Activated T-cell treated with anti-CD3 and anti-CD28 coated beads, Interleukin-2, amount 50 U/mL, for 48 hours (primary cell): ENCODE data around the gene CLMN.
"Not testable (repeated sequence)": the region's sequence is repeated elsewhere in the genome, so short reads cannot be mapped to it uniquely, and the experiment has no call there.

Experiments
- DNase-seq, 2 experiments: peaks; one replicate each; pipeline ENCODE4 v3.0.0-alpha.2; 2020

The CLMN gene

DNA sequence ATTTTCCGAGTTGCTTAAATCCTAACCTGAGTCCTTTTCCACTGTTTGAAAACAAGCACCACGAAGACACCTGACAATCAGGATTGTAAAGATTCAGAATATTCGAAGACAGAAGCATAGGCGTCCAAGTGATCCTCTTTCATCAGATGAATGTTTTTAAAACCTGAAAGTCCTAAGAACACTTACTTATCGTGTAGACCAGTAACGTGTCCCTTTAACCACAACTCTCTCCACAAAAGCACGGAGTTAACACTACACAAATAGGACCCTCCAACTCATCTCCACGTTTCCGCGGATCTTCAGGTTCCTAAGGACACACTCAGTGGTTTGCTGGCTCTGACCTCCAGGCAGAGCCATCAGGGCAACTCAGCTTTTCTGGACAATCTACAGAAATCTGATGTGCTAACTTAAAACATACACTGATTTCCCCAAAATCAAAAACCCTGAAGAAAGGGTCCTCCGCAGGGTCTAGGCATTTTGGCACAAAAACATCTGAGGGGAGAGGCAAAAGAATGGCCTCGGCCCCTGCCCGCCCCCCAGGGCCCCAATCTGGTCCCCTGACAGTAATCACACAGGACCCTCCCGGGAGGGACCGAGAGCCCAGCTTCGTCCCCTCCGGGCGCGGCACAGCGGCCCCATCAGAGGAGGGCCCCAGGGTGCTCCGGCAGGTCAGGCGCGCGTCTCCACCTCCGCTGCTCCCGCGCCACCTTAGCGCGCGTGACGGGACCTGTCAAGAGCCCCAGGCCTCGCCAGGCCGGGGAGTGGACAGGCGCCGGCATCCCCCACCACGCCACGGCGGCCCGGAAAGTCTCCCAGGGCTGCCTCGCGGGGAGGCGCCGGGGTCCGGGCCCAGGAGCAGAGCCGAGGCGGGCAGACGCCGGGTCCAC lies 163.3 kb downstream of the CLMN start:
- peak; percentile 54 to 64 for DNase-seq

DNA sequence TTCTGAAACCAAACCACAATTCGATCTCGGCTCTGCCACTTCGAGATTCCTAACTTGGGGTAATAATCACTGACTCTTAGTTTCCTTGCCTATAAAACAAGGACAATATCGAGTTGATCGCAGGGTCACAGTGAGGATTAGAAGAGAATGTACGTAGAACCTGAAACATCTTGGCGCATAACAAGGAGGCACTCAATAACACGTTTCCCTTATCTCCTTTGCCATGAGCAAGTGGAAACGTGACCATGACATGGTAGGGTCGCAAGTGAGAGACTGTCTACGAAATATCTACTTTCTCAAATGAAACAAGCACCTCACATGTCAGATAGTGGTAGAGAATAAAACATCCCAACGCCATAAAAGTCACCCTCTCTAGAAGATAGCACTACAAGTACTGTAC lies 164.7 kb downstream of the CLMN start:
- no peak for DNase-seq

DNA sequence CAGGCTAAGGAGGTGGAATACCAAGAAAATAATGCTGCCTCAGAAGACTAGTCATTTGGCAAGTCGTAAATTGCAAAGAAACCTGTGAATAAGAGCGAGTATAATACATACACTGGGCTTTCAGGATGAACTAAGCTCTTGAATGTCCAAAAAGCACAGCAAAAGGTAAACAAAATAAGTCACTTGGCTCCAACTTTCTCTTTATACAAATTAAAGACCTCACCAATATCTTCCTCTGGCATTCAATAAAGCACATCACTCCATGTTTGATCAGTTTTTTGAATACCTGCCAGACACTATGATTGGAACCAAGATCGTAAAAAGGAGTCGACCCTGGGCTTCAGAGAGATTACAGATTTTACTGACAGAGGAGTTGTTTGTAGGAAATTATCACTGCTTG lies 165.8 kb downstream of the CLMN start:
- DNase-seq = no peak

DNA sequence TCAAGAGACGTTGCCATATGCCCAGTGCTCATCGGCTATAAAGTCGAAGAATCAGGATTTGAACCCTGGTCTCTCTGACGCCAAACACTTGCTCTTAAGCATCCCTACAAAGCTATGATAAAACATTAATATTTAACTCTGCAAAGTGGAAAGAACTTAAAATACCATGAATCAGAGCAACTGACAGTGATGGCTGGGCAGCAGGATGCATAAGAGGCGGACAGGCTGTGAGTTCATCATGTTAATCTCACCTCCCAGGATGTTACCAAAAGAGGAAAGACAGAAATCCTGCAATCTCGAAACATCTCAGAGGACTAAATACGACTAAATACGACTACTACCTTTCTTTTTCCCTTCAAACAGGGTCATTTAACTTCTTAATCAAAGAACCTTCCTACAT lies 168.1 kb downstream of the CLMN start:
- DNase-seq = no peak

DNA sequence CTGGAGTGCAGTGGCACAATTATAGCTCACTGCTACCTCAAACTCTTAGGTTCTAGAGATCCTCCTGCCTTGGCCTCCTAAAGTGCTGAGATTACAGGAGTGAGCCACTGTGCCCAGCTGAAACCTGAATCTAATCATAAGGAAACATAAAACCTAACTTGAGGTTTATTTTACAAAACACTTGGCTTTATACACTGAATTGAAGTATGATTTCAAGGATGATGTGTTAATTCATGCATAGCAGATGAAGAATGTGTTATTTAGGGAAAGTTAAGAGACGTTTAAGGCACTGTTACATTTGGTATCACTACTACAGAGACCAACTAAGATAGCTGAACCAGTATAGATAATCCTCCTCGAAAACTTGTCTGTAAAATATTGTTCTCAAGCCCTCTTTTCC lies 168.8 kb downstream of the CLMN start:
- DNase-seq = no peak

DNA sequence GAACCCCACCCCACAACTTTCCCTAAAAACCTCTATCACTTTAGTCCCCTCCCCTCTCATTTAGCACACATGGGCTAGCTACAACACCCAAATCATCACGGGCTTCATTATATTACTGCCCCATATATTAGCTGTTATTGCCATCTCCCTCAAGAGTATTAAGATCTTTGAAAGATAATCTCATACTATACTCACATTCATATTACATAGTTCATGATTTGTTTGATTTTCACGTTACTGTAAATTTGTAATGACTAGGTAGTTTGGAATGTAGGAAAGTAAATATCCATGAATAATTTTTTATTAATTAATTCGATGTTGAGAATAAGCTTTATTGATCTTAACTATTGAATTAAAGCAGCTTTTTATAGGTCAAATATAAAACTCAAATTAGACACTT lies 170.3 kb downstream of the CLMN start:
- no peak for DNase-seq

DNA sequence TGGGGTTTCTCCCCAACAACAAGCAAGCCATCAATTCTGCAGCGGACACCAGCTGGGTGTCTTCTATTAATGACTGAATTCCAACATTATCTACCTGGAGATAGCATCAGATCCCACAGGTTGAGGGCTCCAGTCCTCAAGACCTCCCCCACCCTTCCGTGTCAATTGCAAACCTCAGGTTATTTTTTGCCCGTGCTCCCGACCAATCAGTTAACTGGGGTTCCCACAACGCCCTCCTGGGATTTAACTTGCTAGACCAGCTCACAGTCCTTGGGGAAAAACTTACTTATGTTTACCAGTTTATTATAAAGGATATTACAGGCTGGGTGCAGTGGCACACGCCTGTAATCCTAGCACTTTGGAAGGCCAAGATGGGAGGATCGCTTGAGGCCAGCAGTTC lies 172.1 kb downstream of the CLMN start:
- DNase-seq = no peak

DNA sequence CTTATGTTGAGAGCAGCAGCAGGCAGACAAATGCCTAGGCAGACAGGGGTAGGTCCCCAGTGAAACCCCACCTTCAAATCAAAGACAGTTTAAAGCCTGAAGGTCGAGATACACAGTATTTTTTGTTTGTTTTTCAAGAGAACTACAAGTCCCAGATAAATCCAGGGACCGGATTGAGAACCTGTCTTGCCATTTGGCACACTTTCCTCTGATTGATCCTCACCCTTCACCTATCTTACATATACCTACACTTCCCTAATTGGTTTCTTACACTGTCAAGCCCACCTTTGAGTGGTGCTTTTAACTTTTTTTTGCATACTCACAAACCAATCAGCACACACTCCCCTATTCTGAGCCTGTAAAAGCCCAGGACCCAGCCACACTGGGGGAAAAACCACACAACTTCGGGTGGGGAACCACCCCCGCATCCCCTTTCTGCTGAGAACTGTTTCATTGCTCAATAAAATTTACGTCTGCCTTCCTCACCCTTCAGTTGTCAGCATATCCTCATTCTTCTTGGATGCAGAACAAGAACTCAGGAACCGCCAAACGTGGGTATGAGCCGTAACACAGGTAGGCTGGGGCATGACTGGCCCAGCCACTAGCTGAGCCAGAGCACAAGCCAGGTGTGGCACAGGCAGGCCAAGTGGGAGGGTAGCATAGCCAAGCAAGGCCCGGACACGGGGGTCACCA lies 173.5 kb downstream of the CLMN start:
- no peak for DNase-seq

DNA sequence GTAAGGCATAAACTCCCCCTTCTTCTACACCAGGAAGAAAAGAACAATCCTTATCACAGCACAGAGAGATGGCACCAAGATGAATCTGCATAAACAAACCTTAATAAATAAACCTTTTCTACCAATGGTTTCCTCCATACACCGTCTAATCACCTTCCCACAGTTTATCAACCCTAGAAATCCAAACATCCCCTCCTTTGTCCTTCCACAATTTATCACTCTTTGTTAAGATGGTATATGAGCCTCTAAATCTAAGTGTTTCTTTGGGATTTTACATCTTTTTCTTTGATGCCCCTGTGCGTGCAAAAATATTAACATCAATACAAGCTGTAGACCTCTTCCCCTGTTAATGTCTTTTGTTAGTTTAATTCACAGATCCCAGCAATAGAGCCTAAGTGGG lies 174.9 kb downstream of the CLMN start:
- no peak for DNase-seq

DNA sequence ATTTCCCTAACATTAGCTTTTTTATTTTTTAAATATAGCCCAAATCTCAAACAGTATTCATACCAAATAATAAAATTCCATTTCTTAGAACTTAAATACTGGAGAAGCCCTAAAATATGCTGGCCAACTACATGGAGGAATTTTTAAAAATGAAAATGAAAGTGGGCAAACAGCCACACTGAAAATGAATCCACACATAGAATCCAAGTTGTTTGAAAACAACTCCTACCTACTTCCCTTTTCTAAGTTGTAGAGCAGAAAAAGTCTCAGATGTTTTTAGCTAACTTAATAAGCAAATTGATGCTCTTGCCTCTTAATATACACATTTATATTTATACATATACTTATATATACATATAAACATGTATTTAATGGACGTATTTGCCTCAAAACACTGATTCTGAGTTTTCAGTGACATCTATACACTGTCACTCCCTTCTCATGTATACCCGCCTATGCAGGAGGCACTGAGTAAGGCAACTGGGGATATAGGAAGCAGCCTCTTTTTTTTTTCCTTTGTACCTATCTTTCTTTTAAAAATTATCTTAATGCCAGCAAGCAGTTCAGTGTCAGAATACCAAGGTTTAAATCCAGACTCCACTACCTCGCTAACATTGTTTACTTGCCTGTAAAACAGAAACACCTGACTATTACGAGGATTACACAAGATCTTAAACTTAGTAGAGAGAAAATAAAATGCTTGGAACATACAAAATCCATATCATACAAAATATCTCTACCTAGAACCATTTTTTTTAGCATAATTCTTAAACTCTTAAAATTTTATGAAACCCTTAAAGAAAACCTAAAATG lies 175.7 kb downstream of the CLMN start:
- no peak for DNase-seq

DNA sequence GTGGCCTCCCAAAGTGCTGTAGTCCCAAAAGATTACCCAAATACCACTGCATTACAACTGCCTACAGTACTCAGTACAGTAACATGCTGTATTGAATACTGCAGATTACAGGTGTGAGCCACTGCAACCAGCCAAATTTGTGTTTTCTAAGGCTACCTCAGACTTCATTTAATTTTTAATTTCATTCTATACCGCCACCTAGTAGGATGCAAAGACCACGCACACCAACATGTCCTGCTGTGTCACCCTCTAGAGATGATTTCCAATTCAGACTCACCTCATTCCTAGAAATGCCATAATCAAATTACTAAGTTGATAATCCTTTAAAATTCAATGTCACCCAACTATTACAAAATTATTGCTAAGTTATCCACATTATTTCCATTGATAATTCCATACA lies 177.5 kb downstream of the CLMN start:
- DNase-seq = no peak

DNA sequence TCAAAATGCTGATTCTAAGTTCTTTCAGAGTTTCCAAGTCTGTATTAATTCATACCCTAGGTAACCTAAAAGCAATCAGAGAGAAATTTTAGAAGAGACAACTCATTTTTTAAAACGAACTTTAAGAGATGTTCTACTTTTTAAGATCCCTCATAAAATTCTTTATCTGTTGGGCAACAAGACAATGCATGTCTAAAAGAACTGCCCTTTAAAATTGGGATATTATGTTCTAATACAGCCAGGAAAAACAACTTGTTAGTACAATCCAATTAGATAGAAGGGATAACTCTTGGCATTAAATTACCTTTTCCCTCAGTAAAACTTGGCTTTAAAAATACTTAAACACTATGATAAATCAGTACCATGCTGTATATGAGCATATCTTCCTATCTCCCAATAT lies 178.0 kb downstream of the CLMN start:
- no peak for DNase-seq

DNA sequence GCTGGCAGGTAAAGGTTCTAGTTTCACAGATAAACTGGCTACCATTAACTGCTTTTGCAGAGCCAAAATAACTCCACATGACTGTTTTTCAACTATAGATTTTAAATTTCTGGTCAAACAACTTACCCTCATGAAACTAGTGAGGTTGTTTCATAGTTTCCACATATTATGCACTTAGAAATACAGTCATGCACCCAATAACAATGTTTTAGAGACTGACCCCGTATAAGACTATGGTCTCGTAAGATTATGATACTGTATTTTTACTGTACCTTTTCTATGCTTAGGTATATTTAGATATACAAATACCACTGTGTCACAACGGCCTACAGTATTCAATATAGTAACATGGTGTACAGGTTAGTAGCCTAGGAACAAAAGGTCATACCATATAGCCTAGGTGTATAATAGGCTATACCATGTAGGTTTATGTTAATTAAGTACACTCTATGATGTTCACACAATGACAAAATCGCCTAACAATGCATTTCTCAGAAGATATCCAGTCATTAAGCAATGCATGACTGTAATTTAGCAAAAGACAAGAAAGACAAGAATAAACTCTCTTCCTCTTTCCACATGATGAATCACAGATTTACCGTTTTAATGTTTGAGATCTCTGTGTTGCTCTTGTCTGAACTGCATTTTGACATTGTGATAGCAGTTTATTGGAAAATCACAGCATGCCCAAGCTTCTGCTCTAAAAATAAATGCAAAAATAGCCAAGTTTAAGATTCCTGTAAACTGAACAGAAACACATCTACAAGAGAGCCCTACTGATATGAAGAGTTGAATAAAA lies 179.4 kb downstream of the CLMN start:
- no peak for DNase-seq

DNA sequence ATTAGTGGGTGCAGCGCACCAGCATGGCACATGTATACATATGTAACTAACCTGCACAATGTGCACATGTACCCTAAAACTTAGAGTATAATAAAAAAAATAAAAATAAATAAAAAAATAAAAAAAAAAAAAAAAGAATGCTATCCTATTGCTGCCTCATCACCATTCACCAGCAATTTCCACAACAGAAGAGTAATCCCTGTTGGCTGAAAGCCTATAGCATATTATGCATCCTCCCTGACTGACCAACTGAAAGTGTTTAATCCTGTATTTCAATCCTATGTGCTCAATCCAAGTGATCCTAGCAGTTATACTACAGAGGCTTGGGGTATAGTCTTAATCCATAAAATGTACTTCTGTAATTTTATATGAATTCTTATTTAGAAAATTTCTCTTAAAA lies 180.8 kb downstream of the CLMN start:
- no peak for DNase-seq

DNA sequence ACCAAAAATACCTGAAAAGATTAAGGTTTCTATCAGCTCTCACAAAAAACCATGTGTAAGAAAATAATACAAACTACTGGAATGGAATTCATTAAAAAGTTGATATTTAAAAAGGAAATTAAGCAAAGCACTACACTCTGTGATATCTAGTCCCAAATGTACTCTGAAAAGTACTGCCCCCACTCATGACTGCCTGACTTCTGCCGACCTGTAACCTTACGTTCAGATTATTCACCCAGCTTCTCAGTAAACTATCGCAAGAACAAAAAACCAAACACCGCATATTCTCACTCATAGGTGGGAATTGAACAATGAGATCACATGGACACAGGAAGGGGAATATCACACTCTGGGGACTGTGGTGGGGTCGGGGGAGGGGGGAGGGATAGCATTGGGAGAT lies 181.3 kb downstream of the CLMN start:
- not testable (repeated sequence) for DNase-seq

DNA sequence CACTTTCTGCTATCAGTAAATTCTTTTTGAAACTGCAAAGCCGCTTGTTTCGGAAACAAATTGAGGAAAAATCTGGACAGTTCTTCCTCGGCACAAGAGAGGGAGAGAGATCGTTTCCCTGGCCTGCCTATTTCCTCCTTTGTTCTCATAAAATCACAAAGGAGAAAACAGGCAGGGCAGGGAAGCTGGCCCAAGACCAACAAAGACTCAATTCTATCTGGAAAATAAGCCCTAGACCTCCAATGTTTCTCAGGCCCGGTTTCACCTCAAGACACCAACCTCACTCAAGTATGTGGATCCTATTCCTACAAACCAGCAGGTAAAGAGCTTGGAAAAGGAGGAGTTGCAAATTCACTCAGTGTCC lies 181.9 kb downstream of the CLMN start:
- DNase-seq = no peak

DNA sequence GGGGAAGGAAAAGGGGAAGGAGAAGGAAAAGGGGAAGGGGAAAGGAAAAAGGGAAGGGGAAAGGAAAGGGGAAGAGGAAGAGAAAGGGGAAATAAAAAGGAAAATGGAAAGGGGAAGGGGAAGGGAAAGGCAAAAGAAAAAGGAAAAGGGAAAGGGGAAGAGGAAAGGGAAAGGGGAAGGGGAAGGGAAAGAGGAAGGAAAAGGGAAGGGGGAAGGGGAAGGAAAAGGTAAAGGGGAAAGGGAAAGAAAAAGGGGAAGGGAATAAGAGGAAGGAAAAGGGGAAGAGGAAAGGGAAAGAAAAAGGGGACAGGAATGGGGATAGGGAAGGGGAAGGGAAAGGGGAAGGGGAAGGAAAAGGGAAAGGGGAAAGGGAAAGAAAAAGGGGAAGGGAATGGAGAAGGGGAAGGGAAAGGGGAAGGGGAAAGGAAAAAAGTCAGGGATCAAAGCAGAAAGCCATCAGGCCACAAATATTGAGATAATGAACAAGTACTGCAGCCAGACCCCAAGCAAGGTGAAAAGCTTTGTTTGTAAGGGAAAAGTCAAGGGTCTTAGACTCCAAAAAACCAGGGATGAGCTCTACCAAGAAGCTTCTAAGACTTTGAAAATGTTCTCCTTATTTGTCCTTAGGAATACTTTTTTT lies 182.4 kb downstream of the CLMN start:
- DNase-seq = no peak

DNA sequence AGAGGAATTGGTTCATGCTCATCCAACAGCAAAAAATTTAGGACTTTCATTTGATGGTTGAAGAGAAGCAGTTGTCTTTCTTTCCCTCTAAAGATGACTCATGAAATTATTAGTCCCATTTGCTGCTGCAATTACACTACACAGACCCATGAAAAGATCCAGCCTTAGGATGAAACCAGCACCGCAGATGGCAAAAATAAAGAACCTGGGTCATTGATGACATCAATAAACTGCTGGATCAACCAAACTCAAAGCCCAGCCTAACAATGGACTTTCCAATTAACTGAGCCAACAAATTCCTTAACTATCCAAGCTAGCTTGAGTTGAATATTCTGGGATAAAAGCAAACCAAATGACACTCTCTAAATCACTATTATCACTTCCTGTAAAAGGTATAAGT lies 183.1 kb downstream of the CLMN start:
- no peak for DNase-seq

DNA sequence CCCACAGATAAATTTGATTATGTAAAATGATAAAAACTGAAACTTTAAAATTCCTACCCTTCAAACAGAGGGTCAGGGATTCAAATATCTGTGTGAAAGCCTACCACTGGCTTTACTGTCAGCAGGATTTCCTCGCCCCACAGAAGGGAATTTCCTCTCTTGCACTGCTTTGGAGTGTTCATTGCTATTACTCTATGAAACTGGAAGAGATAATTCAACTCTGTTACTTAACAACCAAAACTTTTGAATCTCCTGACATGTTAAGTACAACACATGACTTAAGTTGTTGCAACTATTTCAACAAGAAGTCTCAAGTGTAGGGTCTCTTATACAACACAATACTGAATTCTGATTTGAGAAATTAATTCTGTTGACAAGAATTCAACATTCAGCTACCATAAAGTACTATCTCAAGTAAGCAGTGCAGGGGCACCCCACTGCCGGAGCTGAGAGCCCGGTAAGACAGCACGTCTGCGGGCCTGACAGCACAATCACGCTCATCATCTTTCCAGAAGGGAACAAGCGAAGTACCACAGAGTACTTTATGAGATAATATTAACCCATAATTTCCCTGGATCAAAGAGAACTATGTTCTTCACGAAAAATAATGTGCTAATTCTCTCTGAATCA lies 185.3 kb downstream of the CLMN start:
- no peak for DNase-seq

DNA sequence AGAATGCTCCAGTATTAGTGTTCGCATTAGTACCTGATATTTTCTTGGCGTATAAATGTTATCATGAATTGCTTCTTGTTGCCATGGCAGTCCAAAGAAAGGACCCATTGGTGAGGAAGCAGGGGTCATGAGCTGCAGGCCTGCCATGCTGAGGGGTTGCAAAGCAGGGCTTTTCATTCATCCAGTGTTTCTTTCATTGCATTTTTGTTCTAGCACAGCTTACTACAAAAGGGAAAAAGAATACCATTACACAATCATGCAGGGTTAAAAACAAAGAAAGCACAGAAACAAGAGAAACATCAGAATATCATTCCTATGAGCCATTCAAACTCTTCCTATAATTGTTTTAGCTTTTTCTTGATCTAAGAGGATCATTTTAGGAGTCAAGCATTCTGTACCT lies 186.4 kb downstream of the CLMN start:
- no peak for DNase-seq

DNA sequence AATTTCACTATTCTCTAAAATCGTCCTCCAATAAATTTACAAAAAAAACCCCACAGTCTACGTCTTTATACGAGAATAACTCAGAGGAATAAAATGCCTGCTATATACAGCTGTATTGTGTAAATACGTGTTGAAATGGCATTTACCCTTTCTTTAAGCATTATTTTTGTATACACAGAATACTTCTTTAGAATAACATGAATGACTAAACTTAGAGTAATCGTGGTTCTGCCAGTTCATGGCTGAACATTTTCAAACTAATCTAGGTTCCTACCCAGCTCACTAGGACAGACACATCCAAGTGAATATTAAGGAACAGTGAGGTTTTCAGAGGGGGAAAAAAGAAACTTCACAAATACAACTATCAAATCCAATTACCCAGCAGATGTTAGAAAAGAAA lies 186.9 kb downstream of the CLMN start:
- DNase-seq = no peak
